Transverse colon (tissue), 4 donors: Measurements from ENCODE around the gene CHD3. TPM values are rescaled to one million over a fixed set of nuclear protein-coding genes. Genes with fewer than 3 reads are reported as not detected.

ENCODE experiments used
- DNase-seq: peaks from one replicate; pipeline ENCODE4 v3.0.0-alpha.2; 2019
- H3K27ac ChIP-seq, 4 donors: fragments of 200-600 bp; sonication (generic); 2 replicates each; pipeline ENCODE4 v1.5.1; 2016 to 2018; ENCODE audit warnings: inconsistent platforms in 4 of 4
- H3K27me3 ChIP-seq: fragments of 200-600 bp; sonication (generic); 2 replicates; pipeline ENCODE4 v1.5.1; 2017; ENCODE audit warnings: inconsistent platforms
- H3K36me3 ChIP-seq, 4 donors: fragments of 200-600 bp; sonication (generic); 2 replicates each; pipeline ENCODE4 v1.5.1; 2017 to 2019; ENCODE audit warnings: inconsistent platforms in 4 of 4
- H3K4me1 ChIP-seq, 4 donors: fragments of 200-600 bp; sonication (generic); 2 replicates each; pipeline ENCODE4 v1.5.1; 2017 to 2020; ENCODE audit warnings: inconsistent platforms in 4 of 4
- H3K4me3 ChIP-seq, 4 donors: fragments of 200-600 bp; sonication (generic); 1 replicate in 1 of 4; 2 replicates in 3 of 4; pipeline versions ENCODE4 v1.5.1 to v1.6.1; 2017 to 2019; ENCODE audit warnings: inconsistent platforms in 4 of 4
- H3K9me3 ChIP-seq, 2 donors: fragments of 200-600 bp; sonication (generic); 2 replicates each; pipeline ENCODE4 v1.5.1; 2017 to 2019; ENCODE audit warnings: inconsistent platforms in 2 of 2
- CTCF ChIP-seq, 5 experiments: fragments of 200-600 bp in 3 of 5; fragments of 450-650 bp in 2 of 5; sonication (generic) in 3 of 5; IDR thresholded peaks; 1 replicate in 2 of 5; 2 replicates in 3 of 5; pipeline ENCODE4 v1.5.1; 2016 to 2017; ENCODE audit warnings: antibody characterized with exemption in 5 of 5, inconsistent platforms in 3 of 5, mild to moderate bottlenecking in 2 of 5, moderate library complexity in 1 of 5
- EP300 ChIP-seq: sonication (generic); formaldehyde crosslinking; IDR thresholded peaks from one replicate; pipeline ENCODE4 v1.6.1; 2017; ENCODE audit warnings: antibody characterized with exemption, low read depth
- POLR2A ChIP-seq: fragments of 450-650 bp; IDR thresholded peaks from one replicate; pipeline ENCODE4 v1.6.1; 2016; ENCODE audit warnings: antibody characterized with exemption, mild to moderate bottlenecking, moderate library complexity
- POLR2AphosphoS5 ChIP-seq, 3 donors: sonication (generic); formaldehyde crosslinking; IDR thresholded peaks; one replicate each; pipeline ENCODE4 v1.6.1; 2016; ENCODE audit warnings: antibody characterized with exemption in 3 of 3
- WGBS, 2 donors: methylation state at CpG; one replicate each; pipeline ENCODE4 v1.1.5; 2018; ENCODE audit warnings: low coverage in 1 of 2; 5-methylcytosine and 5-hydroxymethylcytosine counted together
- in situ Hi-C, 4 donors: fragments of 200-750 bp; cut with MboI; loops; one replicate each; pipeline versions ENCODE4 v1.15.0 to v1.15.1; 2017; ENCODE audit warnings: low sequenced_read_pairs in 3 of 4, low pct_ligation_motif_present in 1 of 4, low pct_unique_long_range_greater_than_20kb in 1 of 4
- intact Hi-C: fragments of 100-400 bp; cut with DNase I; formaldehyde crosslinking; loops from one replicate; pipeline ENCODE4 v1.15.1; 2023; ENCODE audit warnings: low total_unique reads
- total RNA-seq, 4 donors: library from RNA; depleted of rRNA; stranded (reverse); fragments of >200 nt; gene quantifications; one replicate each; pipeline ENCODE4 v1.1.0, GENCODE V29; 2016

The CHD3 gene
- total RNA-seq, 4 donors from 2014 or later, result 53.0 to 71.6 (median 62.0) TPM

- H3K9me3 ChIP-seq, result no peaks in the 10 kb centered on the region
- DNase-seq, result no peak
- no peak overlapping the region for H3K27ac ChIP-seq
- H3K36me3 ChIP-seq, result peaks cover 0 to 63% (median 25%) of the 10 kb centered on the region in 4 donors
- in situ Hi-C loops, result no loop called here
- WGBS, 2 donors, result 98% methylated on average over 9 of the region's 9 CpGs; no CpG with 5 or more reads in 1 of the 2 donors
- no peaks in the 10 kb centered on the region for H3K4me1 ChIP-seq
- no peak overlapping the region for H3K4me3 ChIP-seq
- intact Hi-C loops, result no loop called here
- no peak for TF ChIP-seq EP300
- TF ChIP-seq CTCF (IDR thresholded peaks at IDR 0.05), result no peak
- H3K27me3 ChIP-seq, result no peaks in the 10 kb centered on the region
Measured at GRCh38 chr17:7944326-7944725, 55.7 kb downstream of the CHD3 start.

- intact Hi-C loops, result no loop called here
- DNase-seq, result no peak
- H3K9me3 ChIP-seq, result no peaks in the 10 kb centered on the region
- H3K27ac ChIP-seq, result no peak overlapping the region
- 88 to 91% methylated on average over 3 to 7 of the region's 7 CpGs for WGBS, 2 donors
- H3K4me3 ChIP-seq, result no peak overlapping the region
- no peaks in the 10 kb centered on the region for H3K4me1 ChIP-seq
- H3K36me3 ChIP-seq, result peaks cover 0 to 58% (median 25%) of the 10 kb centered on the region in 4 donors
- TF ChIP-seq CTCF (IDR thresholded peaks at IDR 0.05), result no peak
- TF ChIP-seq EP300, result no peak
- no peak for TF ChIP-seq POLR2AphosphoS5 (IDR thresholded peaks at IDR 0.05)
- TF ChIP-seq POLR2A, result no peak
- in situ Hi-C loops, result no loop called here
- H3K27me3 ChIP-seq, result no peaks in the 10 kb centered on the region
Measured at GRCh38 chr17:7945651-7946050, 57.1 kb downstream of the CHD3 start.

GRCh38 chr17:7946441-7946840, 57.9 kb downstream of the CHD3 start:
- H3K36me3 ChIP-seq, result peaks cover 0 to 54% (median 21%) of the 10 kb centered on the region in 4 donors
- in situ Hi-C loops, result no loop called here

GRCh38 chr17:7947651-7948050, 59.1 kb downstream of the CHD3 start:
- 89 to 94% methylated on average over 2 to 5 of the region's 5 CpGs for WGBS, 2 donors
- no peak overlapping the region for H3K4me3 ChIP-seq
- no peak for TF ChIP-seq EP300
- TF ChIP-seq POLR2A, result no peak
- no peak for TF ChIP-seq CTCF (IDR thresholded peaks at IDR 0.05)
- TF ChIP-seq POLR2AphosphoS5 (IDR thresholded peaks at IDR 0.05), result no peak
- no peak for DNase-seq
- H3K36me3 ChIP-seq, result peaks cover 0 to 54% (median 21%) of the 10 kb centered on the region in 4 donors
- no peaks in the 10 kb centered on the region for H3K4me1 ChIP-seq
- in situ Hi-C loops (no loop called here), intact Hi-C loops (no loop called here)
- H3K27ac ChIP-seq, result no peak overlapping the region
- H3K27me3 ChIP-seq, result no peaks in the 10 kb centered on the region
- H3K9me3 ChIP-seq, result no peaks in the 10 kb centered on the region

More at GRCh38 chr17:7946441-7946840, 57.9 kb downstream of the CHD3 start:
- Histone ChIP-seq H3K27ac (no peak overlapping the region), H3K4me3 (no peak overlapping the region), H3K27me3 (no peaks in the 10 kb centered on the region), H3K4me1 (no peaks in the 10 kb centered on the region), H3K9me3 (no peaks in the 10 kb centered on the region)
- 89% methylated on average over 5 of the region's 5 CpGs; no CpG with 5 or more reads in 1 of the 2 donors for WGBS, 2 donors
- TF ChIP-seq POLR2A (no peak), CTCF (IDR thresholded peaks at IDR 0.05) (no peak), EP300 (no peak), POLR2AphosphoS5 (IDR thresholded peaks at IDR 0.05) (no peak)
- DNase-seq, result no peak
- intact Hi-C loops, result no loop called here
